Measurements from ENCODE around the gene MYO5C. TPM values are rescaled to one million over a fixed set of nuclear protein-coding genes. Genes with fewer than 3 reads are reported as not detected.

MYO5C gene
- total RNA-seq, 1 donor from 2014 or later, result 2.0 TPM

- intact Hi-C loops (cut with DNase I), result loop anchor here (10.0 kb wide), 1 partner anchor 329 kb away; no protein-coding TSS in a partner anchor
- DNase-seq (ENCODE audit: low spot score), result no peak
Measured at GRCh38 chr15:52224211-52224610, 71.4 kb downstream of the MYO5C start.

GRCh38 chr15:52221730-52222129 is 73.9 kb downstream of the MYO5C start:
- intact Hi-C loops (cut with DNase I), result loop anchor here (10.0 kb wide), 1 partner anchor 327 kb away; no protein-coding TSS in a partner anchor
- no peak for DNase-seq (ENCODE audit: low spot score)

GRCh38 chr15:52220937-52221660 is 74.5 kb downstream of the MYO5C start:
- intact Hi-C loops (cut with DNase I), result loop anchor here (10.0 kb wide), 1 partner anchor 326 kb away; no protein-coding TSS in a partner anchor
- DNase-seq (ENCODE audit: low spot score), result no peak

- intact Hi-C loops (cut with DNase I), result loop anchor here (10.0 kb wide), 1 partner anchor 325 kb away; no protein-coding TSS in a partner anchor
- DNase-seq (ENCODE audit: low spot score), result no peak
Measured at GRCh38 chr15:52220251-52220650, 75.4 kb downstream of the MYO5C start.

- intact Hi-C loops (cut with DNase I), result no loop called here
- DNase-seq (ENCODE audit: low spot score), result no peak
Measured at GRCh38 chr15:52218816-52219215, 76.8 kb downstream of the MYO5C start.

- DNase-seq (ENCODE audit: low spot score), result no peak
- intact Hi-C loops (cut with DNase I), result no loop called here
Measured at GRCh38 chr15:52218371-52218770, 77.2 kb downstream of the MYO5C start.

- DNase-seq (ENCODE audit: low spot score), result no peak
- intact Hi-C loops (cut with DNase I), result no loop called here
Measured at GRCh38 chr15:52217186-52217585, 78.4 kb downstream of the MYO5C start.

- no peak for DNase-seq (ENCODE audit: low spot score)
- intact Hi-C loops (cut with DNase I), result no loop called here
Measured at GRCh38 chr15:52214553-52214952, 81.1 kb downstream of the MYO5C start.

- intact Hi-C loops (cut with DNase I), result no loop called here
- DNase-seq (ENCODE audit: low spot score), result no peak
Measured at GRCh38 chr15:52213206-52213605, 82.4 kb downstream of the MYO5C start.

GRCh38 chr15:52208306-52208946 is 87.2 kb downstream of the MYO5C start:
- intact Hi-C loops (cut with DNase I), result no loop called here
- DNase-seq (ENCODE audit: low spot score), result no peak

- DNase-seq (ENCODE audit: low spot score), result no peak
- intact Hi-C loops (cut with DNase I), result no loop called here
Measured at GRCh38 chr15:52207191-52207590, 88.4 kb downstream of the MYO5C start.

- intact Hi-C loops (cut with DNase I), result no loop called here
- no peak for DNase-seq (ENCODE audit: low spot score)
Measured at GRCh38 chr15:52206446-52206845, 89.2 kb downstream of the MYO5C start.

GRCh38 chr15:52204657-52205056 is 90.9 kb downstream of the MYO5C start:
- intact Hi-C loops (cut with DNase I), result no loop called here

GRCh38 chr15:52200831-52201365 is 94.7 kb downstream of the MYO5C start:
- no peak for DNase-seq (ENCODE audit: low spot score)
- intact Hi-C loops (cut with DNase I), result no loop called here

More at GRCh38 chr15:52204657-52205056, 90.9 kb downstream of the MYO5C start:
- no peak for DNase-seq (ENCODE audit: low spot score)

- DNase-seq (ENCODE audit: low spot score), result no peak
- intact Hi-C loops (cut with DNase I), result no loop called here
Measured at GRCh38 chr15:52199271-52199670, 96.3 kb downstream of the MYO5C start.

- DNase-seq (ENCODE audit: low spot score), result no peak
- intact Hi-C loops (cut with DNase I), result no loop called here
Measured at GRCh38 chr15:52196891-52197290, 98.7 kb downstream of the MYO5C start.

GRCh38 chr15:52193791-52194190 is 101.8 kb downstream of the MYO5C start:
- DNase-seq (ENCODE audit: low spot score), result no peak
- intact Hi-C loops (cut with DNase I), result no loop called here

- no peak for DNase-seq (ENCODE audit: low spot score)
- intact Hi-C loops (cut with DNase I), result no loop called here
Measured at GRCh38 chr15:52193321-52193720, 102.3 kb downstream of the MYO5C start.

GRCh38 chr15:52191207-52191606 is 104.4 kb downstream of the MYO5C start, which contains the start of gene GNB5:
Gene GNB5 (minus strand): TSS chr15:52191392. CDS start chr15:52184676, 6,716 bp downstream.
- DNase-seq (ENCODE audit: low spot score), result no peak
- intact Hi-C loops (cut with DNase I), result no loop called here

GRCh38 chr15:52186651-52187486 is 108.7 kb downstream of the MYO5C start:
- intact Hi-C loops (cut with DNase I), result no loop called here
- DNase-seq (ENCODE audit: low spot score), result no peak
